Left lung (tissue), 10 donors: ENCODE measurements around the gene SLC10A7. TPM values are rescaled to one million over a fixed set of nuclear protein-coding genes. Genes with fewer than 3 reads are reported as not detected.

Source experiments
- ATAC-seq: fragments of 200-7000 bp; cut with Tn5 transposase; one replicate; pipeline ENCODE4 v1.9.1; 2020; ENCODE audit warnings: moderate library complexity
- DNase-seq, 4 donors: peaks; one replicate each; pipeline ENCODE4 v3.0.0-alpha.2; 2013 to 2020
- H3K27ac ChIP-seq, 2 donors: fragments of 200-600 bp; sonication (generic) in 1 of 2; one replicate each; pipeline versions ENCODE4 v1.5.0 to v1.8.0; 2020 to 2021
- H3K27me3 ChIP-seq, 2 donors: fragments of 200-600 bp; sonication (generic) in 1 of 2; one replicate each; pipeline versions ENCODE4 v1.5.0 to v1.8.0; 2020 to 2021
- H3K36me3 ChIP-seq, 2 donors: fragments of 200-600 bp; sonication (generic) in 1 of 2; one replicate each; pipeline versions ENCODE4 v1.5.0 to v1.8.0; 2020 to 2021
- H3K4me1 ChIP-seq, 2 donors: fragments of 200-600 bp; one replicate each; pipeline ENCODE4 v1.8.0; 2021
- H3K4me3 ChIP-seq, 2 donors: fragments of 200-600 bp; sonication (generic) in 1 of 2; one replicate each; pipeline versions ENCODE4 v1.5.0 to v1.8.0; 2020 to 2021; ENCODE audit warnings: mild to moderate bottlenecking in 1 of 2
- H3K9me3 ChIP-seq, 2 donors: fragments of 200-600 bp; sonication (generic) in 1 of 2; one replicate each; pipeline versions ENCODE4 v1.5.0 to v1.8.0; 2020 to 2021
- intact Hi-C, 2 donors: fragments of 100-400 bp; cut with DNase I; formaldehyde crosslinking; loops; one replicate each; pipeline versions ENCODE4 v1.11.2 to v1.14.2; 2022
- polyA plus RNA-seq, 6 donors: library from polyadenylated mRNA; unstranded; fragments of 120-200 nt; gene quantifications; one replicate each; pipeline ENCODE4 v1.2.1, GENCODE V29; 2013; ENCODE audit not compliant: insufficient read length in 6 of 6
- total RNA-seq, 2 donors: library from RNA; stranded (reverse); fragmentation: NEBNext Ultra II Directional; extraction: Animal tissue kit (Norgen Biotek cat#: 25700); gene quantifications; one replicate each; pipeline ENCODE4 v1.2.1, GENCODE V29; 2021
- TF ChIP-seq, protein P1 (sequence below), 2 donors: fragments of 200-600 bp; sonication (generic) in 1 of 2; IDR thresholded peaks; one replicate each; pipeline versions ENCODE4 v1.5.0 to v1.8.0; 2021; ENCODE audit warnings: antibody characterized with exemption in 2 of 2
- donor health status: DM: no; HTN: yes; CAD: no.
- donor health status: DM: no; HTN: no; CAD: no.

SLC10A7 gene
- total and polyA plus RNA-seq, 8 donors: 16.3 to 22.0 (median 18.1) TPM

GRCh38 chr4:146450524-146450923 lies 71.2 kb downstream of the SLC10A7 start:
- DNase-seq (no peak), ATAC-seq (no peak)
- Histone ChIP-seq H3K4me3 (no peak overlapping the region), H3K36me3 (peaks cover 0 to 3% of the 10 kb centered on the region in 2 donors), H3K4me1 (no peaks in the 10 kb centered on the region), H3K27me3 (no peaks in the 10 kb centered on the region), H3K27ac (no peak overlapping the region), H3K9me3 (peaks cover 0 to 4% of the 10 kb centered on the region in 2 donors)
- intact Hi-C loops: no loop called here
- TF ChIP-seq, protein P1, sequence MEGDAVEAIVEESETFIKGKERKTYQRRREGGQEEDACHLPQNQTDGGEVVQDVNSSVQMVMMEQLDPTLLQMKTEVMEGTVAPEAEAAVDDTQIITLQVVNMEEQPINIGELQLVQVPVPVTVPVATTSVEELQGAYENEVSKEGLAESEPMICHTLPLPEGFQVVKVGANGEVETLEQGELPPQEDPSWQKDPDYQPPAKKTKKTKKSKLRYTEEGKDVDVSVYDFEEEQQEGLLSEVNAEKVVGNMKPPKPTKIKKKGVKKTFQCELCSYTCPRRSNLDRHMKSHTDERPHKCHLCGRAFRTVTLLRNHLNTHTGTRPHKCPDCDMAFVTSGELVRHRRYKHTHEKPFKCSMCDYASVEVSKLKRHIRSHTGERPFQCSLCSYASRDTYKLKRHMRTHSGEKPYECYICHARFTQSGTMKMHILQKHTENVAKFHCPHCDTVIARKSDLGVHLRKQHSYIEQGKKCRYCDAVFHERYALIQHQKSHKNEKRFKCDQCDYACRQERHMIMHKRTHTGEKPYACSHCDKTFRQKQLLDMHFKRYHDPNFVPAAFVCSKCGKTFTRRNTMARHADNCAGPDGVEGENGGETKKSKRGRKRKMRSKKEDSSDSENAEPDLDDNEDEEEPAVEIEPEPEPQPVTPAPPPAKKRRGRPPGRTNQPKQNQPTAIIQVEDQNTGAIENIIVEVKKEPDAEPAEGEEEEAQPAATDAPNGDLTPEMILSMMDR (IDR thresholded peaks at IDR 0.05): no peak

- intact Hi-C loops: no loop called here
- Histone ChIP-seq H3K27me3 (no peaks in the 10 kb centered on the region), H3K4me1 (no peaks in the 10 kb centered on the region), H3K4me3 (no peak overlapping the region), H3K36me3 (peaks cover 0 to 7% of the 10 kb centered on the region in 2 donors), H3K9me3 (peaks cover 0 to 2% of the 10 kb centered on the region in 2 donors), H3K27ac (no peak overlapping the region)
- ATAC-seq (no peak), DNase-seq (no peak)
- TF ChIP-seq, protein P1 (IDR thresholded peaks at IDR 0.05): no peak
Observed at GRCh38 chr4:146446555-146446954, 75.2 kb downstream of the SLC10A7 start.

DNA sequence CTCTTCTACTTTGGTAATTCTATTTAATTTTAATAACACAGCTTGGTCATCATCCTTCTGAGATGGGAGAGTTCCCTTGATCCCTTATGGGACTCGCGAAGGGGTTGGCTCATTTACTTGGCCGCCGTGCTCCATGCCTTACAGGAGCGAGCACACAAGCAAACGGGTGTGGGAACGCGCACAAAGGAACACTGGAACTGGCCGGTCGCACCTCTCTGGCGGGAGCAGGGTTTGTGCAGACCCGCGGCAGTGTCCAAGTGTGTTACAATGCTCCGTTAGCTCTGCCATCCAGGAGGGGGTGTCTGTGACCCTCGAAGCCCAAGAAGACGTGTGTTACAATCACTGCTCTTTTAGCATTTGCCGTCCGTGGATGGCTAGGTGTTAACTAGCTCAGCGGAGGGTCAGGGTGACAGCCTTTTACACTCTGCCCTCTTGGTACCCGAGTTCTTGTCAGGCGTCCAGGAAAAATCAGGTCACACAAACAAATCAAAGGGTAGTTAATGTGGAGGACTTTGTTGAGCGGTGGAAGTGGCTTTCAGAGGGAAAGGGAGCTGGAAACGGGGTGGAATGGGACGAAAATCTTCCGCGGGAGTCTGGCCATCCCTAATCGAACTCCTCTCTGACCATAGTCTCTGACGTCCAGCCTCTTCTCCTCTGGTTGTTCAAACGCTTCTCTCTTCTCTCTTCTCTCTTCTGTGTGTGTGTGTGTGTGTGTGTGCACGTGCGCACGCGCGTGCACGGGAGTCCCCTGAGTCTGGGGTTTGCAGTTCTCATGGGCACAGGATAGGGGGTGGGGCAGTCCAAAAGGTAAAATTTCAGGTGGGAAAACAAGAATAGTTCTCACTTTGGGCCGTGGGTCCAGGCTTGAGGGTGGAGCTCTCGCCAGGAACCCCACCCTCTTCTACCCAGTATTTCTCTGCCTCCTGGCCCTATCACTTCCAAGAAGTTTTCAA lies 76.3 kb downstream of the SLC10A7 start:
- intact Hi-C loops: no loop called here
- no peak overlapping the region for H3K4me3 ChIP-seq
- H3K4me1 ChIP-seq: no peaks in the 10 kb centered on the region
- DNase-seq: no peak
- H3K27me3 ChIP-seq: no peaks in the 10 kb centered on the region
- peaks cover 0 to 7% of the 10 kb centered on the region in 2 donors for H3K36me3 ChIP-seq
- TF ChIP-seq, protein P1 (IDR thresholded peaks at IDR 0.05): no peak
- H3K27ac ChIP-seq: no peak overlapping the region
- no peaks in the 10 kb centered on the region for H3K9me3 ChIP-seq
- no peak for ATAC-seq

DNA sequence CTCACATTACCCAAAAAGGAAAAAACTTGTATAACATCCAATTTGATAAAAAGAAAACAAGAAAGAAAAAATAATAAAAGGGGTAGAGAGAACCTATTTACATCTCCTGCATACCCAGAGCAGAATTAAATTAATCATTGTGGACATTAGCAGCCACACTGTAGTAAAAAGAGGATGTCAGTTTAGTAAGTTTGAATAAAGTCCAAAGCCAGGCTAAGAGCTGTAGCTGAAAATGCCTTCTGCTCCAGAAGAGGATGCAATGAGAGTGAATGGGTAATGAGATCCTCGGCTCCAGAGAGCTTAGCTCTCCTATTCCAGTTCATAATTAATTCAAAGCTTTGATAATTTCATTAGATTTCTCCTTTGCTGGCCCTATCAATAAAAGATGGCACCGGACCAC lies 78.2 kb downstream of the SLC10A7 start:
- no peaks in the 10 kb centered on the region for H3K27me3 ChIP-seq
- peaks cover 0 to 7% of the 10 kb centered on the region in 2 donors for H3K36me3 ChIP-seq
- no peak for ATAC-seq
- intact Hi-C loops: no loop called here
- no peaks in the 10 kb centered on the region for H3K9me3 ChIP-seq
- H3K4me3 ChIP-seq: no peak overlapping the region
- TF ChIP-seq, protein P1 (IDR thresholded peaks at IDR 0.05): no peak
- no peak for DNase-seq
- H3K4me1 ChIP-seq: no peaks in the 10 kb centered on the region
- H3K27ac ChIP-seq: no peak overlapping the region

DNA sequence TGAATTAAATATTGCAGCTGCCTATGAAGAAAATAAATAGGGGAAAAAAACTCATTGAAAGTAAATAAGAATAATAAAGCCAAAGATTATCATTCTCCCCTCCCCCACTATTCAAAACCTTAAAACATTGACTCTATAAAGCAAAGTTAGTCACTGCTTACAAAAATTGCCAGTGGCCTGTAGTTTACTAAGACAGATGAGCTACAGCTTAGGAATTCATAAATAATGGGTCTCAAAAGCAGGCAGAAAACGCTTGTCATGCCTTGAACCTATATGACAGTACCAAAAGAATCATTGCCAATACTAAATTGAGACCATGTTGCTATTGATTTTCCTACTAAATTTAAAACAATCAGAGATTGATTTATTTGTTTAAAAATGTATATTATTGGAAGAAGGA lies 78.9 kb downstream of the SLC10A7 start:
- no peak overlapping the region for H3K4me3 ChIP-seq
- ATAC-seq (no peak), DNase-seq (no peak)
- H3K4me1 ChIP-seq: no peaks in the 10 kb centered on the region
- intact Hi-C loops: no loop called here
- H3K27me3 ChIP-seq: no peaks in the 10 kb centered on the region
- H3K9me3 ChIP-seq: no peaks in the 10 kb centered on the region
- H3K36me3 ChIP-seq: peaks cover 0 to 7% of the 10 kb centered on the region in 2 donors
- TF ChIP-seq, protein P1 (IDR thresholded peaks at IDR 0.05): no peak
- no peak overlapping the region for H3K27ac ChIP-seq
